Astrocyte of the spinal cord (primary cell): ENCODE measurements around the gene FES.

Experiments
- DNase-seq: peaks from one replicate; pipeline ENCODE4 v3.0.0; 2011; ENCODE audit warnings: low read depth, low spot score
- H3K4me3 ChIP-seq: 2 replicates; pipeline ENCODE4 v1.5.1; 2011; ENCODE audit warnings: low read depth, mild to moderate bottlenecking, low read length, moderate library complexity
- in situ Hi-C: cut with HindIII; loops from 2 replicates; pipeline ENCODE4 v1.10.0; 2017; ENCODE audit warnings: low sequenced_read_pairs
- TF ChIP-seq, protein P1 (sequence below): IDR thresholded peaks from 2 replicates; pipeline ENCODE4 v1.5.1; 2012; ENCODE audit warnings: low read depth, mild to moderate bottlenecking, low read length, inconsistent platforms

The FES gene

GRCh38 chr15:90930861-90931574, 46.7 kb downstream of the FES start:
- TF ChIP-seq, protein P1, sequence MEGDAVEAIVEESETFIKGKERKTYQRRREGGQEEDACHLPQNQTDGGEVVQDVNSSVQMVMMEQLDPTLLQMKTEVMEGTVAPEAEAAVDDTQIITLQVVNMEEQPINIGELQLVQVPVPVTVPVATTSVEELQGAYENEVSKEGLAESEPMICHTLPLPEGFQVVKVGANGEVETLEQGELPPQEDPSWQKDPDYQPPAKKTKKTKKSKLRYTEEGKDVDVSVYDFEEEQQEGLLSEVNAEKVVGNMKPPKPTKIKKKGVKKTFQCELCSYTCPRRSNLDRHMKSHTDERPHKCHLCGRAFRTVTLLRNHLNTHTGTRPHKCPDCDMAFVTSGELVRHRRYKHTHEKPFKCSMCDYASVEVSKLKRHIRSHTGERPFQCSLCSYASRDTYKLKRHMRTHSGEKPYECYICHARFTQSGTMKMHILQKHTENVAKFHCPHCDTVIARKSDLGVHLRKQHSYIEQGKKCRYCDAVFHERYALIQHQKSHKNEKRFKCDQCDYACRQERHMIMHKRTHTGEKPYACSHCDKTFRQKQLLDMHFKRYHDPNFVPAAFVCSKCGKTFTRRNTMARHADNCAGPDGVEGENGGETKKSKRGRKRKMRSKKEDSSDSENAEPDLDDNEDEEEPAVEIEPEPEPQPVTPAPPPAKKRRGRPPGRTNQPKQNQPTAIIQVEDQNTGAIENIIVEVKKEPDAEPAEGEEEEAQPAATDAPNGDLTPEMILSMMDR: no peak
- in situ Hi-C loops: no loop called here
- H3K4me3 ChIP-seq: no peak overlapping the region
- DNase-seq: no peak

DNA sequence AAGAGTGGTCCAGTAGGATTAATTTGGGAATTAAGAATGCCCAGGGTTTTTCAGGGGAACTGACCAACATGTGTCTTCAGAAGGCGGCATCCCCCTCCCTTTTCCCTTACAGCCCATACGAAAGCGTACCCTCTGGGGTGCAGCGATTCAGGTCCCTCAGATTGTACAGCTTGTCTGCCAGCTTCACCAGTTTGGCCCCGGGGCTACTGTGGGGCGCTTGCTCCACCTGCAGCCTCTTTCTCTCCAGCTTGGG, 47.2 kb downstream of the FES start:
- in situ Hi-C loops: no loop called here
- peak overlapping the region; percentile 82 for H3K4me3 ChIP-seq
- no peak for DNase-seq
- TF ChIP-seq, protein P1: no peak

GRCh38 chr15:90931828-90932659, 47.7 kb downstream of the FES start, which contains the start of gene HDDC3:
Gene HDDC3, minus strand, starts transcription at chr15:90932549. Its CDS starts 9 bp downstream, at chr15:90932540.
- TF ChIP-seq, protein P1: peak; percentile 92
- H3K4me3 ChIP-seq: peak within 1 kb of the TSS; percentile 82
- DNase-seq: peak; percentile 79
- in situ Hi-C loops: no loop called here

DNA sequence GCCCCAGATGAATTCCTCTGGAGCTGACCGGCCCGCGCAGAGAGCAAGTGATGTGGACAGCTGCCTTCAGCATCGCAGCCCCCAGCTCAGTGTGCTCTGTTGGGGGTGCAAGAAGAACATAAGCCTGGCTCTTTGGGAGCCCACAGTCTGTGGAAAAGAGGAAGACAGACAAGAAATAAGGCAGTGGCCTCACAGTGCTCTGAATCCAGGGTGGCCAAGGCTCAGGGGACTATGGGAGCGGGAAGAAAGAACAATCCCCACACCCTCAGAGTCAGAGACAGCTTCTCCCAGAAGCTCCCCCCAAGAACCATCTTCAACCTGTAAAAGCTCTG, 48.3 kb downstream of the FES start:
- peak overlapping the region; percentile 82 for H3K4me3 ChIP-seq
- DNase-seq: no peak
- in situ Hi-C loops: no loop called here
- TF ChIP-seq, protein P1: no peak

DNA sequence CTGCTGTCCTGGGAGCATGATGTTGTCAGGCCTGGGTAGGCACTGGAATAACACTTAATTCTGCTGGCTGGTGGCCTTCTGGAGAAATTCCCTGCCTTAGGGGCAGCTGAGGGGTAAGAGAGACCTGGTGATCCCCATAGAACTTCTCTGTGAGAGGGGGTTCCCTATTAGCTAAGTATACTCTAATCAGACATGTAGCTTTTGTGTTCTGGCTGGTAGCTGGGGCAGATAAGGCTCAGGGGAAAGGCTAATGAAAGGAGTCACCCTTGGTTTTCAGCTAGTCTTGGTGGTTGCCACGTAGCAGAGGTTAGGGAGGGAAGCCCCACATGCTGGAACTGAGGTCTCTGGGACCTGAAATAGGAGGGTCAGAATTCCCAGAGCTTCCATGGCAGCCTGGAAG, 49.0 kb downstream of the FES start:
- in situ Hi-C loops: no loop called here
- H3K4me3 ChIP-seq: no peak overlapping the region
- TF ChIP-seq, protein P1: peak; percentile 2
- DNase-seq: no peak

GRCh38 chr15:90934256-90934948, 50.1 kb downstream of the FES start:
- DNase-seq: peak; percentile 82
- in situ Hi-C loops: no loop called here
- peak overlapping the region; percentile 72 for H3K4me3 ChIP-seq
- TF ChIP-seq, protein P1: peak; percentile 97
